B cell (primary cell): ENCODE measurements around the gene AOPEP. TPM values are rescaled to one million over a fixed set of nuclear protein-coding genes. Genes with fewer than 3 reads are reported as not detected.
"Not testable (repeated sequence)": the region's sequence is repeated elsewhere in the genome, so short reads cannot be mapped to it uniquely, and the experiment has no call there.

Experiments used
- ATAC-seq: fragments of 200-7000 bp; cut with Tn5 transposase; one replicate; pipeline ENCODE4 v1.10.0; 2021; ENCODE audit warnings: low read depth, mild to moderate bottlenecking, moderate number of reproducible peaks, moderate library complexity
- CTCF ChIA-PET: fragments of 350-600 bp; sonication (Branson Sonifier 250); formaldehyde crosslinking; loops from one replicate; lab custom pipeline; 2021; ENCODE audit warnings: antibody characterized with exemption, inconsistent platforms; lab: Charles Lee
- POLR2A ChIA-PET: fragments of 350-600 bp; sonication (Branson Sonifier 250); formaldehyde crosslinking; loops from one replicate; lab custom pipeline; 2021; ENCODE audit warnings: antibody characterized with exemption; lab: Charles Lee
- DNase-seq: peaks from one replicate; pipeline ENCODE4 v3.0.0; 2013
- H2AFZ ChIP-seq: 2 replicates; pipeline ENCODE4 v1.6.1; 2012; ENCODE audit warnings: mild to moderate bottlenecking, low read depth, low read length; ENCODE audit not compliant: insufficient read depth, poor library complexity, severe bottlenecking
- H3K27ac ChIP-seq, 2 donors: 1 replicate in 1 of 2; 2 replicates in 1 of 2; pipeline ENCODE4 v1.5.1; 2012 to 2013; ENCODE audit warnings: low read length in 2 of 2, mild to moderate bottlenecking in 2 of 2, moderate library complexity in 1 of 2
- H3K27me3 ChIP-seq, 4 experiments: fragments of 200-600 bp in 1 of 4; sonication (generic) in 1 of 4; replicated peaks in 1 of 4; 1 replicate in 2 of 4; 2 replicates in 2 of 4; pipeline versions ENCODE4 v1.6.1 to v1.7.0; 2013 to 2016; ENCODE audit warnings: low read length in 3 of 4, mild to moderate bottlenecking in 2 of 4, mixed read lengths in 1 of 4, moderate library complexity in 1 of 4; ENCODE audit not compliant: insufficient read depth in 4 of 4, control insufficient read depth in 3 of 4; ENCODE audit errors: control extremely low read depth in 1 of 4
- H3K36me3 ChIP-seq, 2 experiments: replicated peaks in 1 of 2; 1 replicate in 1 of 2; 2 replicates in 1 of 2; pipeline versions ENCODE4 v1.6.1 to v1.7.1; 2013; ENCODE audit warnings: low read length in 1 of 2; ENCODE audit not compliant: insufficient read depth in 2 of 2, control insufficient read depth in 1 of 2; ENCODE audit errors: control extremely low read depth in 1 of 2, extremely low read depth in 1 of 2
- H3K4me1 ChIP-seq, 2 donors: fragments of 200-600 bp in 1 of 2; sonication (generic) in 1 of 2; 1 replicate in 1 of 2; 2 replicates in 1 of 2; pipeline versions ENCODE4 v1.5.1 to v1.6.1; 2013 to 2017; ENCODE audit warnings: low read length in 2 of 2; ENCODE audit not compliant: control insufficient read depth in 2 of 2, insufficient read depth in 2 of 2
- H3K4me2 ChIP-seq: replicated peaks from 2 replicates; pipeline ENCODE3; 2012; ENCODE audit warnings: mild to moderate bottlenecking, low read depth, low read length; ENCODE audit not compliant: poor library complexity, severe bottlenecking
- H3K4me3 ChIP-seq, 5 experiments: fragments of 200-600 bp in 1 of 5; sonication (generic) in 1 of 5; 1 replicate in 3 of 5; 2 replicates in 2 of 5; pipeline versions ENCODE4 v1.5.1 to v1.7.0; 2011 to 2016; ENCODE audit warnings: low read length in 4 of 5, mild to moderate bottlenecking in 4 of 5, low read depth in 2 of 5, control low read depth in 1 of 5, moderate library complexity in 1 of 5; ENCODE audit not compliant: insufficient read depth in 1 of 5; ENCODE audit errors: control extremely low read depth in 1 of 5, extremely low read depth in 1 of 5
- H3K79me2 ChIP-seq: fragments of 200-600 bp; sonication (generic); one replicate; pipeline ENCODE4 v1.6.0; 2016; ENCODE audit warnings: low read length; ENCODE audit not compliant: control insufficient read depth, insufficient read depth
- H3K9ac ChIP-seq: fragments of 200-600 bp; sonication (generic); 2 replicates; pipeline ENCODE4 v1.6.1; 2017; ENCODE audit warnings: mild to moderate bottlenecking, low read length, moderate library complexity
- H3K9me3 ChIP-seq, 3 donors: one replicate each; pipeline versions ENCODE4 v1.6.1 to v1.7.1; 2013; ENCODE audit warnings: low read length in 2 of 3; ENCODE audit not compliant: control insufficient read depth in 2 of 3, insufficient read depth in 1 of 3; ENCODE audit errors: control extremely low read depth in 1 of 3
- H4K20me1 ChIP-seq: 2 replicates; pipeline ENCODE4 v1.6.0; 2012; ENCODE audit warnings: mild to moderate bottlenecking, low read length; ENCODE audit not compliant: insufficient read depth, control insufficient read depth, poor library complexity, severe bottlenecking
- H3K27ac Mint-ChIP-seq: one replicate; pipeline ENCODE4 v1.8.0; 2021; ENCODE audit warnings: mixed read lengths
- H3K27me3 Mint-ChIP-seq: one replicate; pipeline ENCODE4 v1.8.0; 2021; ENCODE audit warnings: mixed read lengths
- H3K4me1 Mint-ChIP-seq: one replicate; pipeline ENCODE4 v1.8.0; 2021; ENCODE audit warnings: mixed read lengths
- H3K4me3 Mint-ChIP-seq: one replicate; pipeline ENCODE4 v1.8.0; 2021; ENCODE audit warnings: mixed read lengths
- H3K9me3 Mint-ChIP-seq: one replicate; pipeline ENCODE4 v1.8.0; 2022; ENCODE audit warnings: mixed read lengths; ENCODE audit not compliant: insufficient read depth
- CTCF ChIP-seq: fragments of 200-600 bp; IDR thresholded peaks from one replicate; pipeline ENCODE4 v1.8.0; 2022; ENCODE audit warnings: antibody characterized with exemption, mild to moderate bottlenecking
- EZH2 ChIP-seq: IDR thresholded peaks from 2 replicates; pipeline ENCODE4 v1.6.1; 2012; ENCODE audit warnings: borderline replicate concordance, low read depth, mild to moderate bottlenecking, moderate library complexity, low read length; ENCODE audit not compliant: insufficient read depth, poor library complexity, severe bottlenecking
- WGBS: methylation state at CpG from one replicate; pipeline ENCODE4 v1.1.5; 2013; ENCODE audit warnings: missing lambda C conversion rate; ENCODE audit not compliant: insufficient coverage; 5-methylcytosine and 5-hydroxymethylcytosine counted together
- intact Hi-C: fragments of 100-400 bp; cut with micrococcal nuclease; formaldehyde crosslinking; loops from one replicate; pipeline ENCODE4 v1.10.0; 2022
- polyA plus RNA-seq: library from polyadenylated mRNA; depleted of rRNA; stranded (reverse); fragments of >200 nt; gene quantifications from 2 replicates; pipeline ENCODE4 v1.2.3, GENCODE V29; 2012
- total RNA-seq, 2 donors: library from RNA; stranded (reverse); fragments of 120-200 nt in 1 of 2; gene quantifications; 1 replicate in 1 of 2; 2 replicates in 1 of 2; pipeline versions ENCODE4 v1.2.3 to v1.2.4, GENCODE V29; 2013 to 2022

AOPEP gene
- total and polyA plus RNA-seq, 2 donors (not counting 1 experiment from before 2014, with no cell fraction given): 5.1 to 35.8 TPM

GRCh38 chr9:94961870-94962269, 235.4 kb downstream of the AOPEP start:
- no peaks in the 10 kb centered on the region for H3K79me2 ChIP-seq
- Mint-ChIP-seq H3K27ac (no peak overlapping the region), H3K9me3 (no peaks in the 10 kb centered on the region), H3K4me3 (no peak overlapping the region), H3K27me3 (no peaks in the 10 kb centered on the region), H3K4me1 (no peaks in the 10 kb centered on the region)
- TF ChIP-seq CTCF (no peak), EZH2 (no peak)
- ChIA-PET POLR2A (no interaction called here), CTCF (no interaction called here)
- intact Hi-C loops: no loop called here
- DNase-seq (no peak), ATAC-seq (no peak)
- H3K4me2 ChIP-seq: no peak overlapping the region
- no peaks in the 10 kb centered on the region for H4K20me1 ChIP-seq
- WGBS: 100% methylated on average over 1 of the region's 2 CpGs
- H3K9me3 ChIP-seq: no peaks in the 10 kb centered on the region
- no peak overlapping the region for H3K27ac ChIP-seq
- no peaks in the 10 kb centered on the region for H3K27me3 ChIP-seq
- no peak overlapping the region for H2AFZ ChIP-seq
- no peaks in the 10 kb centered on the region for H3K4me1 ChIP-seq
- H3K9ac ChIP-seq: no peak overlapping the region
- no peaks in the 10 kb centered on the region for H3K36me3 ChIP-seq
- H3K4me3 ChIP-seq: no peak overlapping the region

- H3K79me2 ChIP-seq, H3K36me3 ChIP-seq, ATAC-seq, H3K27me3 ChIP-seq, CTCF ChIA-PET, H3K9ac ChIP-seq, H3K4me3 Mint-ChIP-seq, H3K9me3 Mint-ChIP-seq, H3K27ac Mint-ChIP-seq, DNase-seq, H3K4me1 Mint-ChIP-seq, H4K20me1 ChIP-seq, H3K4me1 ChIP-seq, H3K27me3 Mint-ChIP-seq, intact Hi-C loops, H3K4me2 ChIP-seq, H3K27ac ChIP-seq, H3K9me3 ChIP-seq, H2AFZ ChIP-seq, H3K4me3 ChIP-seq, POLR2A ChIA-PET: not testable (repeated sequence)
- 87% methylated on average over 5 of the region's 5 CpGs for WGBS
These were observed 239.1 kb downstream of the AOPEP start for GRCh38 chr9:94965631-94966030.

GRCh38 chr9:94966046-94966445, 239.5 kb downstream of the AOPEP start:
- H3K9ac ChIP-seq, H3K4me1 ChIP-seq, H3K9me3 ChIP-seq, H4K20me1 ChIP-seq, H3K27ac Mint-ChIP-seq, H3K9me3 Mint-ChIP-seq, ATAC-seq, H3K27me3 Mint-ChIP-seq, H3K27me3 ChIP-seq, H3K79me2 ChIP-seq, intact Hi-C loops, DNase-seq, H3K4me3 Mint-ChIP-seq, H3K4me3 ChIP-seq, H3K4me1 Mint-ChIP-seq, H3K36me3 ChIP-seq, POLR2A ChIA-PET, CTCF ChIA-PET, H2AFZ ChIP-seq, H3K4me2 ChIP-seq, H3K27ac ChIP-seq: not testable (repeated sequence)
- 100% methylated on average over 2 of the region's 3 CpGs for WGBS
